Measurements from ENCODE around the gene CADM1. TPM values are rescaled to one million over a fixed set of nuclear protein-coding genes. Genes with fewer than 3 reads are reported as not detected.
A peak's percentile ranks its signal among the peaks of the same experiment; 100 is the strongest.

Gene CADM1
- 30.1 and 30.8 TPM in 2 replicates for total RNA-seq (2014; rRNA removed; shearing (Covaris generic))
- polyA plus RNA-seq (2015; cell fraction: cytosol; rRNA removed), result 35.2 and 38.4 TPM in 2 replicates
- polyA plus RNA-seq (2015; cell fraction: nucleus; rRNA removed), result 79.5 and 90.2 TPM in 2 replicates

GRCh38 chr11:115504276-115505158, at the start of gene CADM1:
Gene CADM1, minus strand, starts transcription at chr11:115504415.
- DNase-seq (ENCODE audit: low read depth), result peak; percentile 94

- no peak for DNase-seq (ENCODE audit: low read depth)
Measured at GRCh38 chr11:115552773-115553438, 48.7 kb upstream of the CADM1 start.

GRCh38 chr11:115552151-115552772, 48.0 kb upstream of the CADM1 start:
- DNase-seq (ENCODE audit: low read depth), result no peak

GRCh38 chr11:115550291-115551059, 46.3 kb upstream of the CADM1 start:
- DNase-seq (ENCODE audit: low read depth), result no peak

- peak; percentile 34 for DNase-seq (ENCODE audit: low read depth)
Measured at GRCh38 chr11:115548878-115549528, 44.8 kb upstream of the CADM1 start.

- no peak for DNase-seq (ENCODE audit: low read depth)
Measured at GRCh38 chr11:115545581-115546210, 41.5 kb upstream of the CADM1 start.

- DNase-seq (ENCODE audit: low read depth), result no peak
Measured at GRCh38 chr11:115544422-115544948, 40.3 kb upstream of the CADM1 start.

GRCh38 chr11:115541518-115541917, 37.3 kb upstream of the CADM1 start:
- no peak for DNase-seq (ENCODE audit: low read depth)

- no peak for DNase-seq (ENCODE audit: low read depth)
Measured at GRCh38 chr11:115539844-115540243, 35.6 kb upstream of the CADM1 start.

- DNase-seq (ENCODE audit: low read depth), result no peak
Measured at GRCh38 chr11:115535781-115536180, 31.6 kb upstream of the CADM1 start.

GRCh38 chr11:115530752-115531151, 26.5 kb upstream of the CADM1 start:
- no peak for DNase-seq (ENCODE audit: low read depth)

GRCh38 chr11:115528225-115528624, 24.0 kb upstream of the CADM1 start:
- no peak for DNase-seq (ENCODE audit: low read depth)

- no peak for DNase-seq (ENCODE audit: low read depth)
Measured at GRCh38 chr11:115527534-115528125, 23.4 kb upstream of the CADM1 start.

GRCh38 chr11:115525531-115526006, 21.4 kb upstream of the CADM1 start:
- DNase-seq (ENCODE audit: low read depth), result no peak

GRCh38 chr11:115524572-115524971, 20.4 kb upstream of the CADM1 start:
- no peak for DNase-seq (ENCODE audit: low read depth)

- no peak for DNase-seq (ENCODE audit: low read depth)
Measured at GRCh38 chr11:115523727-115524399, 19.6 kb upstream of the CADM1 start.

- no peak for DNase-seq (ENCODE audit: low read depth)
Measured at GRCh38 chr11:115522302-115522701, 18.1 kb upstream of the CADM1 start.

- DNase-seq (ENCODE audit: low read depth), result no peak
Measured at GRCh38 chr11:115521825-115522224, 17.6 kb upstream of the CADM1 start.
